Activated CD4-positive, alpha-beta T cell treated with anti-CD3 and anti-CD28 coated beads for 24 hours (primary cell): Measurements from ENCODE around the gene KIAA0319L.
"Not testable (repeated sequence)": the region's sequence is repeated elsewhere in the genome, so short reads cannot be mapped to it uniquely, and the experiment has no call there.

Source experiments
- DNase-seq, 2 donors: peaks; one replicate each; pipeline ENCODE4 v3.0.0-alpha.2; 2020; ENCODE audit warnings: low read depth in 2 of 2

The KIAA0319L gene

GRCh38 chr1:35490250-35490649 is 67.0 kb downstream of the KIAA0319L start:
- DNase-seq: no peak

- no peak for DNase-seq
Measured at GRCh38 chr1:35488336-35488735, 68.9 kb downstream of the KIAA0319L start.

- DNase-seq: no peak
Measured at GRCh38 chr1:35486858-35487408, 70.3 kb downstream of the KIAA0319L start.

- DNase-seq: no peak
Measured at GRCh38 chr1:35481229-35481628, 76.0 kb downstream of the KIAA0319L start.

- DNase-seq: no peak
Measured at GRCh38 chr1:35477870-35478269, 79.3 kb downstream of the KIAA0319L start.

GRCh38 chr1:35475856-35476674 is 81.1 kb downstream of the KIAA0319L start:
- DNase-seq: no peak

- DNase-seq: no peak
Measured at GRCh38 chr1:35475356-35475755, 81.8 kb downstream of the KIAA0319L start.

- not testable (repeated sequence) for DNase-seq
Measured at GRCh38 chr1:35473216-35473615, 84.0 kb downstream of the KIAA0319L start.

- DNase-seq: no peak
Measured at GRCh38 chr1:35470977-35471613, 86.1 kb downstream of the KIAA0319L start.

- no peak for DNase-seq
Measured at GRCh38 chr1:35466120-35466519, 91.1 kb downstream of the KIAA0319L start.

- not testable (repeated sequence) for DNase-seq
Measured at GRCh38 chr1:35463749-35464148, 93.5 kb downstream of the KIAA0319L start.

GRCh38 chr1:35463232-35463631 is 94.0 kb downstream of the KIAA0319L start:
- no peak for DNase-seq

GRCh38 chr1:35461966-35462651 is 95.1 kb downstream of the KIAA0319L start:
- DNase-seq: no peak

GRCh38 chr1:35460796-35461195 is 96.4 kb downstream of the KIAA0319L start:
- no peak for DNase-seq

GRCh38 chr1:35454616-35455015 is 102.6 kb downstream of the KIAA0319L start:
- no peak for DNase-seq

- no peak for DNase-seq
Measured at GRCh38 chr1:35454176-35454575, 103.0 kb downstream of the KIAA0319L start.

- no peak for DNase-seq
Measured at GRCh38 chr1:35453031-35453430, 104.2 kb downstream of the KIAA0319L start.

- no peak for DNase-seq
Measured at GRCh38 chr1:35452106-35452774, 105.0 kb downstream of the KIAA0319L start.

- peak; percentile 70 to 71 for DNase-seq
Measured at GRCh38 chr1:35451125-35451528, 106.1 kb downstream of the KIAA0319L start.

GRCh38 chr1:35449334-35450008 is 107.7 kb downstream of the KIAA0319L start:
- no peak for DNase-seq

- no peak for DNase-seq
Measured at GRCh38 chr1:35448344-35448801, 108.8 kb downstream of the KIAA0319L start.
